ENCODE measurements around the gene CCDC117.

GRCh38 chr22:28792491-28793383, 20.2 kb downstream of the CCDC117 start:
- TF ChIP-seq POLR2A (IDR thresholded peaks at IDR 0.05) (no peak), CTCF (IDR thresholded peaks at IDR 0.05) (no peak)

Data from right lobe of liver (tissue), 4 donors.